HG03108 (cell line): ENCODE results near the gene CREBBP.
A peak's percentile ranks its signal among the peaks of the same experiment; 100 is the strongest.
"Not testable (repeated sequence)": the region's sequence is repeated elsewhere in the genome, so short reads cannot be mapped to it uniquely, and the experiment has no call there.

Experiments used
- ATAC-seq: cut with Tn5 transposase; IDR thresholded peaks from one replicate; pipeline ENCODE4 v1.9.1; 2021; ENCODE audit warnings: moderate library complexity; ENCODE audit not compliant: unreplicated experiment

Gene CREBBP

GRCh38 chr16:3717235-3718018, 163.1 kb downstream of the CREBBP start, which contains the start of gene TRAP1:
TRAP1 (minus strand) TSS chr16:3717524; CDS start chr16:3717508, 16 bp downstream.
- peak; percentile 90 for ATAC-seq

- ATAC-seq: no peak
Measured at GRCh38 chr16:3716831-3717234, 163.7 kb downstream of the CREBBP start.

- no peak for ATAC-seq
Measured at GRCh38 chr16:3715430-3715829, 165.1 kb downstream of the CREBBP start.

GRCh38 chr16:3714378-3714777, 166.1 kb downstream of the CREBBP start:
- not testable (repeated sequence) for ATAC-seq

- ATAC-seq: no peak
Measured at GRCh38 chr16:3713587-3714242, 166.8 kb downstream of the CREBBP start.

- ATAC-seq: no peak
Measured at GRCh38 chr16:3712861-3713372, 167.6 kb downstream of the CREBBP start.

- ATAC-seq: no peak
Measured at GRCh38 chr16:3706253-3707012, 174.1 kb downstream of the CREBBP start.

- no peak for ATAC-seq
Measured at GRCh38 chr16:3702082-3702481, 178.4 kb downstream of the CREBBP start.

- no peak for ATAC-seq
Measured at GRCh38 chr16:3701531-3701930, 179.0 kb downstream of the CREBBP start.

GRCh38 chr16:3698941-3699340, 181.6 kb downstream of the CREBBP start:
- ATAC-seq: no peak

GRCh38 chr16:3696425-3697218, 183.9 kb downstream of the CREBBP start:
- ATAC-seq: no peak

GRCh38 chr16:3695610-3696369, 184.7 kb downstream of the CREBBP start:
- no peak for ATAC-seq

- no peak for ATAC-seq
Measured at GRCh38 chr16:3694051-3694450, 186.5 kb downstream of the CREBBP start.

- no peak for ATAC-seq
Measured at GRCh38 chr16:3691761-3692160, 188.8 kb downstream of the CREBBP start.

- no peak for ATAC-seq
Measured at GRCh38 chr16:3690980-3691720, 189.4 kb downstream of the CREBBP start.

GRCh38 chr16:3690470-3690928, 190.0 kb downstream of the CREBBP start:
- ATAC-seq: peak; percentile 85

- no peak for ATAC-seq
Measured at GRCh38 chr16:3689731-3690130, 190.8 kb downstream of the CREBBP start.

GRCh38 chr16:3687792-3688191, 192.7 kb downstream of the CREBBP start:
- no peak for ATAC-seq

- ATAC-seq: no peak
Measured at GRCh38 chr16:3687021-3687420, 193.5 kb downstream of the CREBBP start.
